HUES64 (cell line): ENCODE data around the gene TMEM176A.

Source experiments
- H3K27ac ChIP-seq: 2 replicates; pipeline ENCODE4 v1.7.0; 2013; ENCODE audit warnings: low read depth, low read length, inconsistent platforms
- H3K27me3 ChIP-seq: 2 replicates; pipeline ENCODE4 v1.6.1; 2013; ENCODE audit warnings: mild to moderate bottlenecking, low read length; ENCODE audit not compliant: insufficient read depth
- H3K36me3 ChIP-seq: 2 replicates; pipeline ENCODE4 v1.6.1; 2013; ENCODE audit warnings: mild to moderate bottlenecking, low read length; ENCODE audit not compliant: insufficient read depth
- H3K4me1 ChIP-seq: 2 replicates; pipeline ENCODE4 v1.6.1; 2013; ENCODE audit warnings: mild to moderate bottlenecking, low read length, moderate library complexity; ENCODE audit not compliant: insufficient read depth
- H3K4me3 ChIP-seq: 2 replicates; pipeline ENCODE4 v1.5.1; 2013; ENCODE audit warnings: mild to moderate bottlenecking, low read length, moderate library complexity
- H3K9ac ChIP-seq: 2 replicates; pipeline ENCODE4 v1.6.1; 2013; ENCODE audit warnings: mild to moderate bottlenecking, low read depth, low read length
- H3K9me3 ChIP-seq: 2 replicates; pipeline ENCODE4 v1.6.1; 2013; ENCODE audit warnings: low read depth, low read length; ENCODE audit not compliant: insufficient read depth
- WGBS: fragments of 150-250, 120-280 bp; methylation state at CpG from one replicate; pipeline ENCODE4 v1.1.7; 2013; ENCODE audit warnings: missing lambda C conversion rate; 5-methylcytosine and 5-hydroxymethylcytosine counted together

TMEM176A gene

GRCh38 chr7:150790416-150791075 lies 10.0 kb upstream of the TMEM176A start:
- WGBS = 89% methylated on average over 8 of the region's 9 CpGs

DNA sequence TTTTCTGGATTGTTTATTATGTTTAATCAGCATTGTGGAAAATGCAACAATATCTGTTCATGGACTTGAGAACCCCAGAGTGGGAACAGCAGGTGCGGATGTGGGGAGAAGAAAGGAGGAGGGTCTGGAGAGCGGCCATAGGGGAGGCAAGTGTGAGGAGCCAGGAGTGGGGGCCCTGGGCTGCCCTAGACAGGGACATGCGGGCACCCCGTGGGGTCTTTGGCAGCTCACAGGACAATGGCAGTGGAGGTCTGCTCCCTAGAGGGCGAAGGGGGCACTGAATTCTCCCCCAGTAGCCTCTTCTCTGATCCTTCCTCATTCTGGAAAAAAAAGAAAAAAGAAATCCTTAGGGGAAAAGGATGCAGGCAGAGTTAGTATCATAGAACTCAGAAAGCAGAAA lies 9.3 kb upstream of the TMEM176A start:
- no peaks in the 10 kb centered on the region for H3K36me3 ChIP-seq
- no peak overlapping the region for H3K4me3 ChIP-seq
- peaks cover 15% of the 10 kb centered on the region; the same call in 1 of the 2 replicates for H3K27me3 ChIP-seq
- no peak overlapping the region for H3K9ac ChIP-seq
- 87% methylated on average over 5 of the region's 5 CpGs for WGBS
- H3K4me1 ChIP-seq = no peaks in the 10 kb centered on the region
- no peaks in the 10 kb centered on the region for H3K9me3 ChIP-seq
- no peak overlapping the region for H3K27ac ChIP-seq

More at GRCh38 chr7:150790416-150791075, 10.0 kb upstream of the TMEM176A start:
- peaks cover 14% of the 10 kb centered on the region; the same call in 1 of the 2 replicates for H3K27me3 ChIP-seq
- H3K36me3 ChIP-seq = no peaks in the 10 kb centered on the region
- H3K9me3 ChIP-seq = no peaks in the 10 kb centered on the region
- H3K4me1 ChIP-seq = no peaks in the 10 kb centered on the region
- no peak overlapping the region for H3K9ac ChIP-seq
- no peak overlapping the region for H3K27ac ChIP-seq
- H3K4me3 ChIP-seq = no peak overlapping the region

DNA sequence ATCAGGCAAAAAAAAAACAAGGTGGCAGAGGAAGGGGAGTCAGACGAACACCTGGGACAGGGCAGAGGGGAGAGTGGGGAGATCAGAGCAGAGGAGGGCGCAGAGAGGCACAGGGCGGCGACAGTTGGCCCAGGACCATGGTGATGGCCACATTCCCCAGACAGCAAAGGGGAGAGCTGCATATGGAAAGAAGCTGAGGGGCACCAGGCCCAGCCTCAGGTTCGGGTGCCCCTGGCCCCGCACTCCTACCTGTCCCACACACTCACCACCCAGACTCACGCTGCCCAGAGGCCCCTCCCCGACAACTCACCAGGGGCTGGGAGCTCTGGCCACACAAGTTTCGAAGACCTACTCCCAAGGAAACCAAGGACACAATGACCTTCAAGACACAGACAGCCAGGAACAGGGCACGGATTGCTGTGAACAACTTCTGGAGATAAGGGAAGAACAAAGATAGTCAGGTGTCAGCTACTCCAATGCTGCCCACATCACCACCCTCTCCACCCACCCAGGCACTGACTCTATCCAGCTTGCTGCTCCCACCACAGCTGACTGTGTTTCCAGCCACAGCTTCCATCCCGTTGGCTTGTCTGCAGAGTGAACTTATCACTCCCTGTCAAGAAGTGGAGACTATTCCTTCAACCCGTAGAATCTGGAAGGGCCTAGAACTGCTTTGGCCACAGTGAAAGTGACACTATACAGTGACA lies 8.7 kb upstream of the TMEM176A start:
- Histone ChIP-seq H3K9ac (no peak overlapping the region), H3K4me1 (no peaks in the 10 kb centered on the region), H3K27me3 (peaks cover 18% of the 10 kb centered on the region; the same call in 1 of the 2 replicates), H3K4me3 (no peak overlapping the region), H3K27ac (no peak overlapping the region), H3K9me3 (no peaks in the 10 kb centered on the region), H3K36me3 (no peaks in the 10 kb centered on the region)
- WGBS = 90% methylated on average over 12 of the region's 12 CpGs

- 85% methylated on average over 6 of the region's 6 CpGs for WGBS
- no peaks in the 10 kb centered on the region for H3K36me3 ChIP-seq
- H3K27me3 ChIP-seq = peaks cover 36% of the 10 kb centered on the region
- no peak overlapping the region for H3K4me3 ChIP-seq
- no peaks in the 10 kb centered on the region for H3K9me3 ChIP-seq
- no peak overlapping the region for H3K27ac ChIP-seq
- H3K9ac ChIP-seq = no peak overlapping the region
- H3K4me1 ChIP-seq = no peaks in the 10 kb centered on the region
These were observed 6.9 kb upstream of the TMEM176A start for GRCh38 chr7:150793569-150794238.

GRCh38 chr7:150797661-150798060 lies 2.9 kb upstream of the TMEM176A start:
- Histone ChIP-seq H3K9me3 (no peaks in the 10 kb centered on the region), H3K27me3 (peaks cover 74% of the 10 kb centered on the region)
- 79% methylated on average over 4 of the region's 4 CpGs for WGBS

DNA sequence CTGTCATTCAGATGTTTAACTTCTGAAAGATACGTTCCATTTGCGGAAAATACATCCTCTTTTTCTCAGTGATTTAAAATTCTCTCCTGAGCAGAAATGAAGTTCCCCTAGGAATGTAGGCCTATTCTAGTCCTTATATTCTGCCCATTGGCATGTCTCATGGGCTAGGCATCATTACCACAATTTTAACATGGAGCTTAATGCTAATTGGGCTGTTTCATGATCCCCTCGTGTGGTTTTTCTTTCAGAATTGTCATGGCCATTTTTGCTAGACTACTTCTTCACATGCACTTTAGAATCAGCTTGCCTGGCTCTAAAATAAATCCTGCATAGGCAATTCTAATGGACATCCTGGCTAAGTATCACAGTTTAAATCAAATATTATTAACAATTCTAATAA lies 1.4 kb upstream of the TMEM176A start:
- Histone ChIP-seq H3K36me3 (no peaks in the 10 kb centered on the region), H3K27ac (no peak overlapping the region), H3K27me3 (peaks cover 78% of the 10 kb centered on the region), H3K4me3 (no peak overlapping the region), H3K9ac (no peak overlapping the region), H3K4me1 (no peaks in the 10 kb centered on the region), H3K9me3 (no peaks in the 10 kb centered on the region)
- 89% methylated on average over 3 of the region's 3 CpGs for WGBS

More at GRCh38 chr7:150797661-150798060, 2.9 kb upstream of the TMEM176A start:
- no peaks in the 10 kb centered on the region for H3K36me3 ChIP-seq
- no peaks in the 10 kb centered on the region for H3K4me1 ChIP-seq
- H3K27ac ChIP-seq = no peak overlapping the region
- no peak overlapping the region for H3K9ac ChIP-seq
- no peak overlapping the region for H3K4me3 ChIP-seq

DNA sequence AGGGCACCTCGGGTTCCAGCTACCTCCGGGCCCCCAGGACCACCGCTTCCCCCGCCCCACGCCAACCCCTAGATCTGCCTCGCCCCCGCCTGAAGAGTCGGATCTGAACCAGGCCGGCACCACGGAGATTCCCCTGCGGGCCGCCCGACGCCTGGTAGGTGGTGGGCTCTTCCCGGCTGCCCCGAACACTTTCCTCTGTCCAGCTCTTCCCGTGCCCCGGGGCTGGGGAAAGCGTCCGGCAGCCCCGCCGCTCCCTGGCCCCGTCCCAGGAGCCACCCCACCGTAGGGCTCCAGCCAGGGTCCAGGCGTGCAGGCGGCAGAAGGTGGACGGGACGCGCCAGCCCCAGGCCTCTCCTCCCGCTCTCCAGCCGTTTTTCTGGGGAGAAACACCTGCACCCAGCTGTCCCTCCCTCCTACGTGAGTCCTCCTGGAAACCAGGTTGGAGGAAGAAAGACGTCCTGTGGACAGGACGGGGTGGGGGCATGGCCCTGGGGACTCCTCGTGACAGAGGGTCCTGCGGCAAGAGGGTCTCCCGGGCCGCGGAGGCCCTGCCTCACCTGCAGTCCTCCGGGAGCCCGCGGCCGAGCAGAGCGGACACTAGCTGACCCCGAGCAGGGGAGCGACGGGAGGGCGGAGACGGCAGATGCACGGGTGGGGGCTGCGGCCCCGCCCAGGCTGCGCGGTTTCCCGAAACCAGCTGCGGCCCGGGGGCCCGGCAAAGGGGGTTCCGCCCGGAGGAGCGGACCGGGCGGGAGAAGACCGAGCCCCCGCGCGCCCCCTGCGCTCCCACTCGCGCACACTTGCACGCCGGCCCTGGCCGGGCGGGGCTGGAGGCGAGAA lies 608 bp upstream of the TMEM176A start, which contains the start of gene TMEM176B:
Gene TMEM176B (minus strand): TSS at position 624 of the 840 bp plus-strand sequence. CDS start 3,795 bp downstream, outside the sequence.
- Histone ChIP-seq H3K27ac (no peak within 1 kb of the TSS), H3K9me3 (no peaks in the 10 kb centered on the region), H3K27me3 (peaks cover 78% of the 10 kb centered on the region), H3K36me3 (no peaks in the 10 kb centered on the region), H3K4me1 (no peaks in the 10 kb centered on the region), H3K9ac (no peak within 1 kb of the TSS; the same call in 1 of the 2 replicates), H3K4me3 (peak within 1 kb of the TSS; percentile 59)
- 4% methylated on average over 75 of the region's 75 CpGs for WGBS

GRCh38 chr7:150801242-150801945 lies 825 bp downstream of the TMEM176A start:
- H3K36me3 ChIP-seq = no peaks in the 10 kb centered on the region
- H3K27ac ChIP-seq = no peak overlapping the region
- peaks cover 8% of the 10 kb centered on the region; the same call in 1 of the 2 replicates for H3K9me3 ChIP-seq
- H3K27me3 ChIP-seq = peaks cover 72% of the 10 kb centered on the region
- WGBS = 51% methylated on average over 26 of the region's 26 CpGs
- H3K4me1 ChIP-seq = no peaks in the 10 kb centered on the region
- H3K9ac ChIP-seq = no peak overlapping the region
- peak overlapping the region; percentile 46 for H3K4me3 ChIP-seq

- H3K4me1 ChIP-seq = no peaks in the 10 kb centered on the region
- no peak overlapping the region for H3K4me3 ChIP-seq
- H3K9me3 ChIP-seq = peaks cover 15% of the 10 kb centered on the region
- H3K9ac ChIP-seq = no peak overlapping the region
- H3K27ac ChIP-seq = no peak overlapping the region
- H3K27me3 ChIP-seq = peaks cover 67% of the 10 kb centered on the region
- no peaks in the 10 kb centered on the region for H3K36me3 ChIP-seq
- WGBS = 88% methylated on average over 12 of the region's 12 CpGs
These were observed 1.6 kb downstream of the TMEM176A start for GRCh38 chr7:150801946-150802771.
